Measurements from ENCODE around the gene SPDYE6. TPM values are rescaled to one million over a fixed set of nuclear protein-coding genes. Genes with fewer than 3 reads are reported as not detected.
A peak's percentile ranks its signal among the peaks of the same experiment; 100 is the strongest.
"Not testable (repeated sequence)": the region's sequence is repeated elsewhere in the genome, so short reads cannot be mapped to it uniquely, and the experiment has no call there.

The SPDYE6 gene
- polyA plus RNA-seq, 1 of the 3 experiments (the other 2 are of a cell fraction), result not detected

GRCh38 chr7:102381696-102382425, 25.6 kb upstream of the SPDYE6 start:
- H3K9me2 ChIP-seq; H3K79me2 ChIP-seq (ENCODE audit: insufficient read depth); H3K9me3 ChIP-seq; H2AFZ ChIP-seq (ENCODE audit: low read depth); H3K9ac ChIP-seq; H4K20me1 ChIP-seq (ENCODE audit: insufficient read depth); H3K27me3 ChIP-seq (ENCODE audit: insufficient read depth); H3K4me2 ChIP-seq; POLR2A ChIA-PET; H3K4me3 ChIP-seq (ENCODE audit: low read depth in 2 of 2, low read length in 1 of 2): not testable (repeated sequence)
- CTCF ChIA-PET, result interaction anchor here (1.5 to 18.3 kb wide), 3 partner anchors 8 to 98 kb away, joined by 3 to 421 read pairs (median 11); partner anchors contain the start of gene SH2B2
- peak; percentile 67 for DNase-seq
- WGBS (ENCODE audit: low lambda C conversion rate), result 36% methylated on average over 6 of the region's 7 CpGs
- peaks cover 0 to 13% of the 10 kb centered on the region in 2 experiments; a peak in 1 of 4 replicates for H3K4me1 ChIP-seq (ENCODE audit: control insufficient read depth in 1 of 2, insufficient read depth in 2 of 2, low read depth in 1 of 2, low read length in 1 of 2)
- H3K27ac ChIP-seq (ENCODE audit: low read depth in 2 of 2, low read length in 1 of 2), result peak overlapping the region; percentile 47 to 67; a peak in 3 of 4 replicates
- H3K36me3 ChIP-seq (replicated peaks in 1 of 2; ENCODE audit: control insufficient read depth in 1 of 2, insufficient read depth in 2 of 2, low read length in 1 of 2), result peaks cover 14 to 53% of the 10 kb centered on the region in 2 experiments
- TF ChIP-seq POLR2AphosphoS5 (IDR thresholded peaks at IDR 0.05; ENCODE audit: low read depth, low read length), result peak; percentile 82; the same call in 1 of the 2 replicates
- peak; percentile 51 for TF ChIP-seq CHD2 (IDR thresholded peaks at IDR 0.05; ENCODE audit: low read length, partially characterized antibody)
- TF ChIP-seq TEAD4 (IDR thresholded peaks at IDR 0.05; ENCODE audit: borderline replicate concordance, insufficient read depth), result peak; percentile 46; the same call in 1 of the 2 replicates
- peak; percentile 69 for TF ChIP-seq JUND (IDR thresholded peaks at IDR 0.05)
- peak; percentile 77; the same call in 1 of the 2 replicates for TF ChIP-seq FOXJ3 (CRISPR knock-in tag; IDR thresholded peaks at IDR 0.05)
- peak; percentile 48 to 93; a peak in 3 of 4 replicates for TF ChIP-seq EP300 (IDR thresholded peaks at IDR 0.05; ENCODE audit: borderline replicate concordance in 1 of 2, low read depth in 1 of 2, low read length in 1 of 2)
- TF ChIP-seq MAX (IDR thresholded peaks at IDR 0.05; ENCODE audit: low read depth), result 0 out of 2 replicates have a peak, but pooled peaks have one; percentile 34
- TF ChIP-seq FOSL2 (IDR thresholded peaks at IDR 0.05; ENCODE audit: borderline replicate concordance, low read depth), result peak; percentile 35; the same call in 1 of the 2 replicates
- peak; percentile 51; the same call in 1 of the 2 replicates for TF ChIP-seq RCOR1 (IDR thresholded peaks at IDR 0.05; ENCODE audit: low read length)
- peak; percentile 39; the same call in 1 of the 2 replicates for TF ChIP-seq MXI1 (IDR thresholded peaks at IDR 0.05; ENCODE audit: low read depth, low read length)
- 0 out of 2 replicates have a peak, but pooled peaks have one; percentile 38 for TF ChIP-seq ELF1 (IDR thresholded peaks at IDR 0.05)
- TF ChIP-seq GATA2 (CRISPR knock-in tag; IDR thresholded peaks at IDR 0.05), result peak; percentile 79
- TF ChIP-seq TCF12 (IDR thresholded peaks at IDR 0.05), result peak; percentile 95
- peak; percentile 95 for TF ChIP-seq PBX3 (IDR thresholded peaks at IDR 0.05)
- peaks cover 14% of the 10 kb centered on the region for H3F3A ChIP-seq (replicated peaks; ENCODE audit: insufficient read depth)

GRCh38 chr7:102380837-102381236, 24.6 kb upstream of the SPDYE6 start:
- not testable (repeated sequence) for H3K27me3 ChIP-seq (ENCODE audit: insufficient read depth); H3K79me2 ChIP-seq (ENCODE audit: insufficient read depth); H3K4me2 ChIP-seq; H3K9me3 ChIP-seq; H3K9me2 ChIP-seq; H4K20me1 ChIP-seq (ENCODE audit: insufficient read depth); H3K4me3 ChIP-seq (ENCODE audit: low read depth in 2 of 2, low read length in 1 of 2); H3K9ac ChIP-seq; DNase-seq; H2AFZ ChIP-seq (ENCODE audit: low read depth)
- 78% methylated on average over 8 of the region's 8 CpGs for WGBS (ENCODE audit: low lambda C conversion rate)
- peaks cover 14% of the 10 kb centered on the region for H3F3A ChIP-seq (replicated peaks; ENCODE audit: insufficient read depth)
- ChIA-PET CTCF (interaction anchor here (2.6 kb wide), 1 partner anchor 11 kb away, joined by 11 read pairs; no protein-coding TSS in a partner anchor), POLR2A (interaction anchor here (0.6 to 1.7 kb wide), 5 partner anchors 8 to 563 kb away, joined by 3 to 4 read pairs (median 3); partner anchors contain the start of genes CUX1 and SH2B2)
- H3K36me3 ChIP-seq (replicated peaks in 1 of 2; ENCODE audit: control insufficient read depth in 1 of 2, insufficient read depth in 2 of 2, low read length in 1 of 2), result peaks cover 13 to 48% of the 10 kb centered on the region in 2 experiments
- peaks cover 0 to 13% of the 10 kb centered on the region in 2 experiments; a peak in 1 of 4 replicates for H3K4me1 ChIP-seq (ENCODE audit: control insufficient read depth in 1 of 2, insufficient read depth in 2 of 2, low read depth in 1 of 2, low read length in 1 of 2)
- peak overlapping the region; percentile 47 to 72; a peak in 3 of 4 replicates for H3K27ac ChIP-seq (ENCODE audit: low read depth in 2 of 2, low read length in 1 of 2)

Data from SK-N-SH (cell line).